ENCODE measurements around the gene GPX4. TPM values are rescaled to one million over a fixed set of nuclear protein-coding genes. Genes with fewer than 3 reads are reported as not detected.

The GPX4 gene
- total and polyA plus RNA-seq, 9 of the 15 experiments (the other 6 are each of a cell fraction or from before 2014, with no cell fraction given), result 61.4 to 661 (median 349) TPM

DNA sequence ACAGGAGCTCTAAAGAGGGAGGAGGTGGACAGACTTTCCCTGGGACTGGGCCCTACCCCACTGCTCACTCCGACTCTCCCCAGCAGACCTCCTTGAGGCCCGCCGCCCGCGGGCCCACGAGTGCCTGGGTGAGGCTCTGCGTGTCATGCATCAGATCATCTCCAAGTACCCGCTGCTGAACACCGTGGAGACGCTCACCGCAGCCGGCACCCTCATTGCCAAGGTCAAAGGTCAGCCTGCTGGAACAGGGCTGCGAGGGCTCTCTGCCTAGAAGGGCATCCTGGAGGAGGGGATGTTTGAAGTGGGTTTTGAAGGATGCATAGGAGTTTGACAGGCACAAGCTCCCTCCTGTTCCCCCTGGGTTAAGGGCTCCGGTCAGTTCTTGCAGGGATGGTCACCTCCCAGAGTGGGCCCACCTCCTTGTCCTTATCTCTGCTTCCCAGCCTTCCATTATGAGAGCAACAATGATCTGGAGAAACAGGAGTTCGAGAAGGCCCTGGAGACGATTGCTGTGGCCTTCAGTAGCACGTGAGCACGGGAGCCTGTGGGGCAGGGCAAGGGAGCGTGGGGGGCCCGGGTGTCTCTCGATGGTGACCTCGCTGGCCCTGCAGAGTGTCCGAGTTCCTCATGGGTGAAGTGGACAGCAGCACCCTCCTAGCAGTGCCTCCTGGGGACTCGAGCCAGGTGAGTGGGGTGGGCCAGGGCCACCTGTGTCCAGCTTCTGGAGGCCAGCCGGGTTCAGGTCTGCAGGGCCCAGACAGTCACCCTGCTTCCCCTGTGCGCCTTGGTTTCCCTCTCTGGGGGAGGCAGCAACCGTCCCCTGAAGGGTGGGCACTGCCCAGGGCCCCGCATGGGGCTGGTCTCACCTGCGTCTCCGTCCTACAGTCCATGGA is 30.5 kb upstream of the GPX4 start (continued):
- TF ChIP-seq, protein P1, sequence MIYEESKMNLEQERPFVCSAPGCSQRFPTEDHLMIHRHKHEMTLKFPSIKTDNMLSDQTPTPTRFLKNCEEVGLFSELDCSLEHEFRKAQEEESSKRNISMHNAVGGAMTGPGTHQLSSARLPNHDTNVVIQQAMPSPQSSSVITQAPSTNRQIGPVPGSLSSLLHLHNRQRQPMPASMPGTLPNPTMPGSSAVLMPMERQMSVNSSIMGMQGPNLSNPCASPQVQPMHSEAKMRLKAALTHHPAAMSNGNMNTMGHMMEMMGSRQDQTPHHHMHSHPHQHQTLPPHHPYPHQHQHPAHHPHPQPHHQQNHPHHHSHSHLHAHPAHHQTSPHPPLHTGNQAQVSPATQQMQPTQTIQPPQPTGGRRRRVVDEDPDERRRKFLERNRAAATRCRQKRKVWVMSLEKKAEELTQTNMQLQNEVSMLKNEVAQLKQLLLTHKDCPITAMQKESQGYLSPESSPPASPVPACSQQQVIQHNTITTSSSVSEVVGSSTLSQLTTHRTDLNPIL (CRISPR knock-in tag; IDR thresholded peaks at IDR 0.05), result no peak
- TF ChIP-seq, protein P2, sequence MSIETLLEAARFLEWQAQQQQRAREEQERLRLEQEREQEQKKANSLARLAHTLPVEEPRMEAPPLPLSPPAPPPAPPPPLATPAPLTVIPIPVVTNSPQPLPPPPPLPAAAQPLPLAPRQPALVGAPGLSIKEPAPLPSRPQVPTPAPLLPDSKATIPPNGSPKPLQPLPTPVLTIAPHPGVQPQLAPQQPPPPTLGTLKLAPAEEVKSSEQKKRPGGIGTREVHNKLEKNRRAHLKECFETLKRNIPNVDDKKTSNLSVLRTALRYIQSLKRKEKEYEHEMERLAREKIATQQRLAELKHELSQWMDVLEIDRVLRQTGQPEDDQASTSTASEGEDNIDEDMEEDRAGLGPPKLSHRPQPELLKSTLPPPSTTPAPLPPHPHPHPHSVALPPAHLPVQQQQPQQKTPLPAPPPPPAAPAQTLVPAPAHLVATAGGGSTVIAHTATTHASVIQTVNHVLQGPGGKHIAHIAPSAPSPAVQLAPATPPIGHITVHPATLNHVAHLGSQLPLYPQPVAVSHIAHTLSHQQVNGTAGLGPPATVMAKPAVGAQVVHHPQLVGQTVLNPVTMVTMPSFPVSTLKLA (conservative IDR thresholded peaks at IDR 0.05), result peak in 1 of 2 experiments; percentile 78; a peak in 2 of 4 replicates
- TF ChIP-seq, protein P3, sequence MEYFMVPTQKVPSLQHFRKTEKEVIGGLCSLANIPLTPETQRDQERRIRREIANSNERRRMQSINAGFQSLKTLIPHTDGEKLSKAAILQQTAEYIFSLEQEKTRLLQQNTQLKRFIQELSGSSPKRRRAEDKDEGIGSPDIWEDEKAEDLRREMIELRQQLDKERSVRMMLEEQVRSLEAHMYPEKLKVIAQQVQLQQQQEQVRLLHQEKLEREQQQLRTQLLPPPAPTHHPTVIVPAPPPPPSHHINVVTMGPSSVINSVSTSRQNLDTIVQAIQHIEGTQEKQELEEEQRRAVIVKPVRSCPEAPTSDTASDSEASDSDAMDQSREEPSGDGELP (CRISPR knock-in tag; IDR thresholded peaks at IDR 0.05; ENCODE audit: borderline replicate concordance), result peak; percentile 41; the same call in 1 of the 2 replicates
- TF ChIP-seq ETV1 (tag; conservative IDR thresholded peaks at IDR 0.05; ENCODE audit: low read depth) (no peak), ZNF134 (CRISPR knock-in tag; conservative IDR thresholded peaks at IDR 0.05) (no peak), SAP30 (IDR thresholded peaks at IDR 0.05; ENCODE audit: borderline replicate concordance, insufficient read depth, low read depth, low read length, poor library complexity, severe bottlenecking) (peak; percentile 22), SOX6 (IDR thresholded peaks at IDR 0.05) (peak; percentile 94), MCM3 (IDR thresholded peaks at IDR 0.05) (no peak), ZNF3 (CRISPR knock-in tag; IDR thresholded peaks at IDR 0.05) (no peak), NFE2 (IDR thresholded peaks at IDR 0.05; ENCODE audit: low read depth) (peak; percentile 55; the same call in 1 of the 2 replicates), ESRRA (IDR thresholded peaks at IDR 0.05; ENCODE audit: borderline replicate concordance, low read depth) (0 out of 2 replicates have a peak, but pooled peaks have one; percentile 21), SMARCE1 (IDR thresholded peaks at IDR 0.05) (peak; percentile 65), DPF2 (IDR thresholded peaks at IDR 0.05) (peak; percentile 76), HMGN3 (IDR thresholded peaks at IDR 0.05; ENCODE audit: borderline replicate concordance, extremely low read depth, insufficient read length, low read depth, low read length) (peak; percentile 36), GATAD2A (IDR thresholded peaks at IDR 0.05) (0 out of 2 replicates have a peak, but pooled peaks have one; percentile 67), ZNF57 (CRISPR knock-in tag; IDR thresholded peaks at IDR 0.05) (no peak)
- TF ChIP-seq, protein P4, sequence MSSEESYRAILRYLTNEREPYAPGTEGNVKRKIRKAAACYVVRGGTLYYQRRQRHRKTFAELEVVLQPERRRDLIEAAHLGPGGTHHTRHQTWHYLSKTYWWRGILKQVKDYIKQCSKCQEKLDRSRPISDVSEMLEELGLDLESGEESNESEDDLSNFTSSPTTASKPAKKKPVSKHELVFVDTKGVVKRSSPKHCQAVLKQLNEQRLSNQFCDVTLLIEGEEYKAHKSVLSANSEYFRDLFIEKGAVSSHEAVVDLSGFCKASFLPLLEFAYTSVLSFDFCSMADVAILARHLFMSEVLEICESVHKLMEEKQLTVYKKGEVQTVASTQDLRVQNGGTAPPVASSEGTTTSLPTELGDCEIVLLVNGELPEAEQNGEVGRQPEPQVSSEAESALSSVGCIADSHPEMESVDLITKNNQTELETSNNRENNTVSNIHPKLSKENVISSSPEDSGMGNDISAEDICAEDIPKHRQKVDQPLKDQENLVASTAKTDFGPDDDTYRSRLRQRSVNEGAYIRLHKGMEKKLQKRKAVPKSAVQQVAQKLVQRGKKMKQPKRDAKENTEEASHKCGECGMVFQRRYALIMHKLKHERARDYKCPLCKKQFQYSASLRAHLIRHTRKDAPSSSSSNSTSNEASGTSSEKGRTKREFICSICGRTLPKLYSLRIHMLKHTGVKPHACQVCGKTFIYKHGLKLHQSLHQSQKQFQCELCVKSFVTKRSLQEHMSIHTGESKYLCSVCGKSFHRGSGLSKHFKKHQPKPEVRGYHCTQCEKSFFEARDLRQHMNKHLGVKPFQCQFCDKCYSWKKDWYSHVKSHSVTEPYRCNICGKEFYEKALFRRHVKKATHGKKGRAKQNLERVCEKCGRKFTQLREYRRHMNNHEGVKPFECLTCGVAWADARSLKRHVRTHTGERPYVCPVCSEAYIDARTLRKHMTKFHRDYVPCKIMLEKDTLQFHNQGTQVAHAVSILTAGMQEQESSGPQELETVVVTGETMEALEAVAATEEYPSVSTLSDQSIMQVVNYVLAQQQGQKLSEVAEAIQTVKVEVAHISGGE (CRISPR knock-in tag; IDR thresholded peaks at IDR 0.05), result peak in 1 of 3 experiments; percentile 36; a peak in 1 of 6 replicates
- TF ChIP-seq, protein P5, sequence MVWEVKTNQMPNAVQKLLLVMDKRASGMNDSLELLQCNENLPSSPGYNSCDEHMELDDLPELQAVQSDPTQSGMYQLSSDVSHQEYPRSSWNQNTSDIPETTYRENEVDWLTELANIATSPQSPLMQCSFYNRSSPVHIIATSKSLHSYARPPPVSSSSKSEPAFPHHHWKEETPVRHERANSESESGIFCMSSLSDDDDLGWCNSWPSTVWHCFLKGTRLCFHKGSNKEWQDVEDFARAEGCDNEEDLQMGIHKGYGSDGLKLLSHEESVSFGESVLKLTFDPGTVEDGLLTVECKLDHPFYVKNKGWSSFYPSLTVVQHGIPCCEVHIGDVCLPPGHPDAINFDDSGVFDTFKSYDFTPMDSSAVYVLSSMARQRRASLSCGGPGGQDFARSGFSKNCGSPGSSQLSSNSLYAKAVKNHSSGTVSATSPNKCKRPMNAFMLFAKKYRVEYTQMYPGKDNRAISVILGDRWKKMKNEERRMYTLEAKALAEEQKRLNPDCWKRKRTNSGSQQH (CRISPR knock-in tag; IDR thresholded peaks at IDR 0.05), result no peak
